Measurements from ENCODE around the gene SH2B2.
A peak's percentile ranks its signal among the peaks of the same experiment; 100 is the strongest.
"Not testable (repeated sequence)": the region's sequence is repeated elsewhere in the genome, so short reads cannot be mapped to it uniquely, and the experiment has no call there.

SH2B2 gene

GRCh38 chr7:102306916-102307677 is 20.4 kb downstream of the SH2B2 start:
- DNase-seq = peak in 1 of 2 donors; percentile 10

- no peak for DNase-seq
Measured at GRCh38 chr7:102310414-102310815, 23.7 kb downstream of the SH2B2 start.

GRCh38 chr7:102312317-102312716 is 25.6 kb downstream of the SH2B2 start:
- no peak for DNase-seq

- no peak for DNase-seq
Measured at GRCh38 chr7:102313997-102314780, 27.5 kb downstream of the SH2B2 start.

GRCh38 chr7:102317231-102318059 is 30.8 kb downstream of the SH2B2 start:
- DNase-seq = no peak

- DNase-seq = no peak
Measured at GRCh38 chr7:102318482-102318971, 31.9 kb downstream of the SH2B2 start.

GRCh38 chr7:102319671-102320070 is 33.0 kb downstream of the SH2B2 start:
- no peak for DNase-seq

GRCh38 chr7:102320181-102320580 is 33.5 kb downstream of the SH2B2 start:
- DNase-seq = no peak

- DNase-seq = no peak
Measured at GRCh38 chr7:102320601-102321350, 34.1 kb downstream of the SH2B2 start.

GRCh38 chr7:102321351-102322201 is 34.9 kb downstream of the SH2B2 start:
- DNase-seq = peak in 1 of 2 donors; percentile 4

GRCh38 chr7:102322202-102322715 is 35.6 kb downstream of the SH2B2 start:
- DNase-seq = no peak

GRCh38 chr7:102323914-102324195 is 37.2 kb downstream of the SH2B2 start:
- DNase-seq = no peak

- not testable (repeated sequence) for DNase-seq
Measured at GRCh38 chr7:102325106-102325505, 38.4 kb downstream of the SH2B2 start.

GRCh38 chr7:102326157-102326889 is 39.7 kb downstream of the SH2B2 start:
- DNase-seq = no peak

GRCh38 chr7:102327183-102327582 is 40.5 kb downstream of the SH2B2 start:
- DNase-seq = not testable (repeated sequence)

- not testable (repeated sequence) for DNase-seq
Measured at GRCh38 chr7:102328863-102329262, 42.2 kb downstream of the SH2B2 start.

GRCh38 chr7:102329366-102329765 is 42.7 kb downstream of the SH2B2 start:
- not testable (repeated sequence) for DNase-seq

- DNase-seq = not testable (repeated sequence)
Measured at GRCh38 chr7:102330666-102331460, 44.2 kb downstream of the SH2B2 start.

GRCh38 chr7:102335574-102335973 is 48.9 kb downstream of the SH2B2 start:
- DNase-seq = not testable (repeated sequence)

GRCh38 chr7:102337002-102337401 is 50.3 kb downstream of the SH2B2 start:
- DNase-seq = not testable (repeated sequence)
